Middle frontal gyrus (tissue), 1 donor: ENCODE data around the gene DLX2.

Experiments used
- DNase-seq: peaks from one replicate; pipeline ENCODE4 v3.0.0-alpha.2; 2015; ENCODE audit warnings: low spot score; ENCODE audit errors: extremely low spot score

Gene DLX2

GRCh38 chr2:172094294-172095145 lies 8.2 kb downstream of the DLX2 start:
- no peak for DNase-seq

GRCh38 chr2:172093416-172094293 lies 9.0 kb downstream of the DLX2 start:
- no peak for DNase-seq

- no peak for DNase-seq
Measured at GRCh38 chr2:172092716-172093415, 9.8 kb downstream of the DLX2 start.

- no peak for DNase-seq
Measured at GRCh38 chr2:172091761-172092566, 10.7 kb downstream of the DLX2 start.

- DNase-seq: no peak
Measured at GRCh38 chr2:172091000-172091641, 11.6 kb downstream of the DLX2 start.

- DNase-seq: no peak
Measured at GRCh38 chr2:172090044-172090961, 12.4 kb downstream of the DLX2 start.

- no peak for DNase-seq
Measured at GRCh38 chr2:172089633-172090032, 13.1 kb downstream of the DLX2 start.

- no peak for DNase-seq
Measured at GRCh38 chr2:172089005-172089504, 13.6 kb downstream of the DLX2 start.

GRCh38 chr2:172088245-172089004 lies 14.3 kb downstream of the DLX2 start:
- DNase-seq: no peak

GRCh38 chr2:172087780-172088244 lies 14.9 kb downstream of the DLX2 start:
- DNase-seq: no peak

GRCh38 chr2:172087207-172087779 lies 15.4 kb downstream of the DLX2 start:
- DNase-seq: no peak

- DNase-seq: no peak
Measured at GRCh38 chr2:172086241-172087206, 16.2 kb downstream of the DLX2 start.

- no peak for DNase-seq
Measured at GRCh38 chr2:172085460-172086159, 17.1 kb downstream of the DLX2 start, which contains the start of gene DLX1. DLX1 (plus strand) TSS chr2:172085507; CDS start chr2:172085678, 171 bp downstream.

- DNase-seq: peak; percentile 72
Measured at GRCh38 chr2:172084645-172085459, 17.8 kb downstream of the DLX2 start.

- DNase-seq: no peak
Measured at GRCh38 chr2:172084395-172084644, 18.4 kb downstream of the DLX2 start.
